Activated naive CD4-positive, alpha-beta T cell treated with anti-CD3 and anti-CD28 coated beads, Interleukin-2, amount 50 U/mL, for 24 hours (primary cell): ENCODE measurements around the gene SACS.

Experiments used
- H3K27ac Mint-ChIP-seq: one replicate; pipeline ENCODE4 v1.8.0; 2021; ENCODE audit warnings: mild to moderate bottlenecking, mixed read lengths
- H3K27me3 Mint-ChIP-seq: one replicate; pipeline ENCODE4 v1.8.0; 2021; ENCODE audit warnings: mixed read lengths
- H3K36me3 Mint-ChIP-seq: one replicate; pipeline ENCODE4 v1.8.0; 2021; ENCODE audit warnings: mixed read lengths
- H3K4me1 Mint-ChIP-seq: one replicate; pipeline ENCODE4 v1.8.0; 2021; ENCODE audit warnings: mixed read lengths
- H3K4me3 Mint-ChIP-seq: one replicate; pipeline ENCODE4 v1.8.0; 2021; ENCODE audit warnings: mild to moderate bottlenecking, mixed read lengths
- H3K9me3 Mint-ChIP-seq: one replicate; pipeline ENCODE4 v1.8.0; 2021; ENCODE audit warnings: mixed read lengths

Gene SACS

DNA sequence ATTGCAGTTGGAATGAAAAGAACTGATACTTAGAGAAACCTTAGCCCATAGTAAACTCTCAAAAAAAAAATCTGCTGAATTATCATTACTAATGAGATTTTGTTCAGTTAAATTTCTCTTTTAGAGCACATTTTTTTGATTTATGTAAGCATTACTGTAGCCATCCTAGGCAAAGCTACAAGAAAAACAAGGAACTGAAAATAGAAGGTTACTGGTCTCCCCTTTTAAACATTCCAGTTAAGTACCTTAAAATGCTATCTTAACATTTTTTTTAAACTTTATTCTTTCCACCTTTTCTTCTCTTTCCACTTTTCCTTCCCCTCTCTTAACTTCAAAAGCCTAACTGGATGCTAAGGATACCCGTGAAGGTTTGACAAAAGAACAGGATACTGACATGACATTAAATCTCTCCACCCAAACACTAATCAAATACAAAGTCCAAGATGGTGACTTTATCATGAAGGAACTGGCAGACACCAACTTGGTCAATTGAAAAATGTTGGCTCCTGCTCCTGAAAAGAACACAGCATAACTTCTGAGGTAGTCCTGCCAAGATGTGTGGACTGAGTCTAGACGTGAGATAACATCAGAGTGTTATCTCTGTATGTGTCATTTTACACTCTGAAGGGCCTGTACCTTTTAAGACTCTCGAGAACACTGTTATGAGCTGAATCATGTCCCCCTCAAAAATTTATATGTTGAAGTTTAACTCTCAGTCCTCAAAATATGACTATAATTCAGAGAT is 29.5 kb upstream of the SACS start:
- H3K4me3 Mint-ChIP-seq, result no peak overlapping the region
- no peaks in the 10 kb centered on the region for H3K9me3 Mint-ChIP-seq
- no peaks in the 10 kb centered on the region for H3K36me3 Mint-ChIP-seq
- no peak overlapping the region for H3K27ac Mint-ChIP-seq
- H3K27me3 Mint-ChIP-seq, result no peaks in the 10 kb centered on the region
- H3K4me1 Mint-ChIP-seq, result no peaks in the 10 kb centered on the region

GRCh38 chr13:23461544-23461943 is 28.0 kb upstream of the SACS start:
- no peaks in the 10 kb centered on the region for H3K36me3 Mint-ChIP-seq
- no peaks in the 10 kb centered on the region for H3K4me1 Mint-ChIP-seq
- H3K4me3 Mint-ChIP-seq, result no peak overlapping the region
- H3K27ac Mint-ChIP-seq, result no peak overlapping the region
- H3K27me3 Mint-ChIP-seq, result no peaks in the 10 kb centered on the region
- no peaks in the 10 kb centered on the region for H3K9me3 Mint-ChIP-seq

- Mint-ChIP-seq H3K36me3 (no peaks in the 10 kb centered on the region), H3K27ac (no peak overlapping the region), H3K27me3 (no peaks in the 10 kb centered on the region), H3K4me3 (no peak overlapping the region), H3K4me1 (no peaks in the 10 kb centered on the region), H3K9me3 (no peaks in the 10 kb centered on the region)
These were observed 27.4 kb upstream of the SACS start for GRCh38 chr13:23460921-23461320.

DNA sequence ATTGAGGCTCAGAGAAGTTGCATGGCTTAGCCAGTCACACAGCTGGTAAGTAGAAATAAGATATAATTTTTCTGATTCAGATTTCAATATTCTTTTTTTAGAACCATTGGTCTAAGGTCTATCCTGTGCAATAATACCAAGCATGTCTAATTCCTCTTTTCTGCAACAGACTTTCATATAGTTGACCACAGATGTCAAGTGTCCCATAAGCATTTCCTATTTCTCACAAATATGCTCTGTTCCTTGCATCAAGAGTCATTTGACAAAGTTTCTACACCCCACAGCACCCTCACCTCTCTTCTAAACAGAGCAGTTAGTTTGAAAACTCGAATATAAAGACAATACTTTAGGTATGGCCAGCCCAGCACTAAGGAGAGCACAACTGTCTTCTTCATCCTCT is 26.8 kb upstream of the SACS start:
- H3K4me3 Mint-ChIP-seq, result no peak overlapping the region
- no peaks in the 10 kb centered on the region for H3K4me1 Mint-ChIP-seq
- H3K36me3 Mint-ChIP-seq, result no peaks in the 10 kb centered on the region
- no peak overlapping the region for H3K27ac Mint-ChIP-seq
- H3K9me3 Mint-ChIP-seq, result no peaks in the 10 kb centered on the region
- H3K27me3 Mint-ChIP-seq, result no peaks in the 10 kb centered on the region

- Mint-ChIP-seq H3K27ac (no peak overlapping the region), H3K27me3 (no peaks in the 10 kb centered on the region), H3K4me1 (no peaks in the 10 kb centered on the region), H3K4me3 (no peak overlapping the region), H3K9me3 (no peaks in the 10 kb centered on the region), H3K36me3 (no peaks in the 10 kb centered on the region)
These were observed 25.5 kb upstream of the SACS start for GRCh38 chr13:23458989-23459388.

DNA sequence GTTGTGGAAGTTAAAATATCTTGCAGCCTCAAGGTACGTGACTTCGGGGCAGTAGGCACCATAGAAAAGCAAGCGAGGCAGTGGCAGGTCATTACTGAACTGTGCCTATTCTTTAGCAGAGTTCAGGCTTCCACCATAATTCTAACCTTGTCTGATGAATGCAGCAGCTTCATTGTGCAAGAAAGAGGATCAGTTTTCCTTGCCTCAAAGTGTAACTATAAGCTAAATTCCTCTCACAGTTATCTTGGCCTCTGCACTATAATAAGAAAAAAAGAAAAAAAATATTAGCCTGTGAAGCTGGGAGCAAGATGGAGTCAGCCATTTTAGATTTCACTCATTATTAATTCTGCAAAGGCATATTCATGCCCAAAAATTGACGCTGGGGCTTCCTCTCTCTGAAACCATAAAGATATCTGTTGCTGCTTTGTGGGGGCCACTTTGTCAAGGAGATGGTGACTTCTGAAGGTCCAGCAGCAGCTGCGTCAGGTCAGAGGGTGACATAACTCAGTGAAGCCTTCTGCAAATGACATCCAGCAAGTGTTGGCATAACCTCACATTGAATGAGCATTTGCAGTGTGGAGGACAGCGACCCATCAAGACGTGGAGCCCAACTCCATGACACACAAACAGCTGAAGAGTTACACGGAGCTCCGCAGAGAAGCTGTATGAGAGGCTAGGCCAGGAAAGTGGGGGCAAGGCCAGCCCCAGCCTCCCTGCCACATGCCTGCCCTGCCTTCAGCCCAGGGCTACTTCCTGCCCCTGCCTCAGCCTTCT is 23.1 kb upstream of the SACS start:
- Mint-ChIP-seq H3K4me3 (no peak overlapping the region), H3K27ac (no peak overlapping the region), H3K9me3 (no peaks in the 10 kb centered on the region), H3K36me3 (no peaks in the 10 kb centered on the region), H3K27me3 (no peaks in the 10 kb centered on the region), H3K4me1 (no peaks in the 10 kb centered on the region)

- Mint-ChIP-seq H3K36me3 (no peaks in the 10 kb centered on the region), H3K27me3 (no peaks in the 10 kb centered on the region), H3K27ac (no peak overlapping the region), H3K4me3 (no peak overlapping the region), H3K4me1 (no peaks in the 10 kb centered on the region), H3K9me3 (no peaks in the 10 kb centered on the region)
These were observed 22.1 kb upstream of the SACS start for GRCh38 chr13:23455401-23456185.

DNA sequence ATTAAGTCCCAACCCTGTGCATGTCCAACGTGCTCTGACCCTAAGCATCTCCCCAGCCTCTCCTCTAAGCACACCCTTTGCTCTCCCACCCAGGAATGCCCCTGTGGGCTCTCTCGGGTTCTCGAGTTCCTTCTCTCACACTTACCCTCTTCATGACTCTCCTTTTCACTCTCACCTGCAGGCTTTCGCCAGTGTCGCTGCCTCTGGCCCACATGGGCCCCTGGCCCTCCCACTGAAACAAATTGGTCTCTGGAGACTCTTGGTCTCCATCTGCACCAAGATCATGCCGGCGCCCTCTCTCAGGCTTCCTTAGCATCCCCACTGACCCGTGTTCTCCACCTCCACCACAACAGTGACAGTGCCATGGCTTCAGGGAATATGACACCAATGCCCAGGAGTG is 19.6 kb upstream of the SACS start:
- no peak overlapping the region for H3K27ac Mint-ChIP-seq
- H3K27me3 Mint-ChIP-seq, result no peaks in the 10 kb centered on the region
- H3K36me3 Mint-ChIP-seq, result no peaks in the 10 kb centered on the region
- H3K4me3 Mint-ChIP-seq, result no peak overlapping the region
- H3K9me3 Mint-ChIP-seq, result no peaks in the 10 kb centered on the region
- no peaks in the 10 kb centered on the region for H3K4me1 Mint-ChIP-seq

- Mint-ChIP-seq H3K4me1 (no peaks in the 10 kb centered on the region), H3K4me3 (no peak overlapping the region), H3K27ac (no peak overlapping the region), H3K36me3 (no peaks in the 10 kb centered on the region), H3K27me3 (no peaks in the 10 kb centered on the region), H3K9me3 (no peaks in the 10 kb centered on the region)
These were observed 17.0 kb upstream of the SACS start for GRCh38 chr13:23450340-23451046.

DNA sequence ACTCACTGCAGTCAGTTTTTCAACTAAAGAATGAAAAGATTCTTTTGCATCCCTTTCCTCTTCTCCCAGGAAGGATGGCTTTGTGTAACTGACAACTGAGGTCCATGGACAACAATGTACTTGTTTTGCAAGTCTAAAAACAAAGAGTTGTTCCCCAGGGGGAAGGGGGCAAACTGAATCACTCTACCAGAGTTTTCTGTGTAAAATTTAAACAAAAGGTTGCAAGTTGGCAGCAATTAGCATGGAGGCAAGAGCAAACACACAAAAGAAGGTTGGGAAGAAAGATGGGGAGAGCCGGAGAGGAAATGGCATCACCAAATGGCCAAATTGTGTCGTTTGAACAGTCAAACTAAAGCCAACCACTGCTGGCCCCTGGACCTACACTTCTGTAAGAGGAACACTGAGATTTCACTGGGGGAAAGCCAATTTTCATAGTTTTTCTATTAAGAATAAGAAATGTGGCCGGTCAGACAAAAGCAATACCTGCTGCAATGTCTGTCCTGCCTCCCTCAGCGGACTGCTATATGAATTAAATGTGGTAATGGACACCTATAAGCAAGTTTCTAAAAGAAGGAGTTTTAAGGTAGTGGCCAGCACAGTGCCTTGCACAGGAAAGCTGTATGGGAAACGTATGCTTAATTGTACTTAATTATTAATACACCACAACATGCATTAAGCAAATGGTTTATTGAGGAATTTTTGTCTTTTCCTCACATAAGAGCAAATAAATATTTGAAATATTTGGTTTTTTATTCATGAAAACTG is 16.1 kb upstream of the SACS start:
- no peak overlapping the region for H3K4me3 Mint-ChIP-seq
- no peaks in the 10 kb centered on the region for H3K27me3 Mint-ChIP-seq
- H3K36me3 Mint-ChIP-seq, result no peaks in the 10 kb centered on the region
- H3K4me1 Mint-ChIP-seq, result no peaks in the 10 kb centered on the region
- no peaks in the 10 kb centered on the region for H3K9me3 Mint-ChIP-seq
- no peak overlapping the region for H3K27ac Mint-ChIP-seq

DNA sequence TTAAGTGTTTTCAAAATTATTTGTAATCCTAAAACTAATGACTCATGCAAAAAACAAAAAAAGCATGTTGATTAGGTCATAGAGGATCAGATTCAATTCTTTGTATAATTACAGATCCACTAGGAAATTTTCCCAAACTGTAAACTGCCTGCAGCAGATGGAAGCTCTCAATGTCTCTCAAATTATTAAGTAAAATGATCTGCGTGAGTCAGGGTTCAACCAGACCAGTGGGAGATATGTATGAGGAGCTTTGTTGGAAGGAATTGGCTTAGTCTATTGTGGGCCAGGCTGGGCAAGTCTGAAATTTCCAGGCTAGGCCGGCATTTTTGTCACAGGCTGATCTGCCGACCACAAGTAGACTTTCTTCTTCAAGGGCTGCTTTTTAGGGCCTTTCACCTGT is 14.4 kb upstream of the SACS start:
- Mint-ChIP-seq H3K4me3 (no peak overlapping the region), H3K4me1 (no peaks in the 10 kb centered on the region), H3K27ac (no peak overlapping the region), H3K27me3 (no peaks in the 10 kb centered on the region), H3K36me3 (no peaks in the 10 kb centered on the region), H3K9me3 (no peaks in the 10 kb centered on the region)

- Mint-ChIP-seq H3K36me3 (no peaks in the 10 kb centered on the region), H3K4me1 (no peaks in the 10 kb centered on the region), H3K27me3 (no peaks in the 10 kb centered on the region), H3K27ac (no peak overlapping the region), H3K4me3 (no peak overlapping the region), H3K9me3 (no peaks in the 10 kb centered on the region)
These were observed 12.3 kb upstream of the SACS start for GRCh38 chr13:23445794-23446193.

DNA sequence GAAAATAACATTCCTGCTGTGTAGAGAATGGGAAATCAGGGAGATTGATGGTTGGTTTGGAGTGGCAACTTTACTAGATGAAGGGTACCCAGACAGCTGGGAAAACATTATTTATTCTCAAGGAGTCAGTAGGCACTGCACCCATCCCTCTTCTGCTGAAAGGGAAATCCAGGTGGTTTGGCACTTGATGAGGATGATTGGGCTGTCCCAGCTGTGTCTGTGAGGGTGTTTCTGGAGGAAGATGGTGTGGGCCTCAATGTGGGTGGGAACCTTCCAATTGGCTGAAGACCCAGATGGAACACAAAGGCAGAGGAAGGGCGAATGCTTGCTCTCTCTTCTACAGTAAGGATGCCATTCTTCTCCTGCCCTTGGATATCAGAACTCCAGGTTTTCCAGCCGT is 10.4 kb upstream of the SACS start:
- Mint-ChIP-seq H3K9me3 (no peaks in the 10 kb centered on the region), H3K27ac (no peak overlapping the region), H3K4me3 (no peak overlapping the region), H3K27me3 (no peaks in the 10 kb centered on the region), H3K36me3 (no peaks in the 10 kb centered on the region), H3K4me1 (no peaks in the 10 kb centered on the region)

DNA sequence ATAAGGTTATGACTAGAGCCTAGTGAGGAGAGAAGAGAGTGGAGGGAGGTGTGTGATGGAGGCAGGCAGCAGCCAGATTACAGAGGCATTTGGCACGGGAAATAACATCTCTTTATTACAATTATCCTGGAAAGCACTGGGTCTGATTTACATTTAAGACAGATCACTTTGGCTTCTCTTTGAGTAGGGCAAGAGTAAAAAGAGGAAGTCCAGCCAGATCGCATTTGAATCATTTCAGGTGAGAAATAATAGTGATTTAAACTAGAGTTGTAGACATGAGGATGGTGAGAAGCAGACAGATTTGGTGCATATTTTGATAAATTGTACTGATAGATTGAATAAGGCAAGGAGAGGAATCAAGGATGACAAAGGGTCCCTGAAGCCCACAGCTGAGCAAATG is 9.6 kb upstream of the SACS start:
- H3K36me3 Mint-ChIP-seq, result no peaks in the 10 kb centered on the region
- H3K27ac Mint-ChIP-seq, result no peak overlapping the region
- H3K4me1 Mint-ChIP-seq, result no peaks in the 10 kb centered on the region
- H3K9me3 Mint-ChIP-seq, result no peaks in the 10 kb centered on the region
- H3K4me3 Mint-ChIP-seq, result no peak overlapping the region
- no peaks in the 10 kb centered on the region for H3K27me3 Mint-ChIP-seq
